Kasumi-1 (cell line): ENCODE data around the gene LCN2.
"Not testable (repeated sequence)": the region's sequence is repeated elsewhere in the genome, so short reads cannot be mapped to it uniquely, and the experiment has no call there.

Experiments used
- DNase-seq, 2 experiments: peaks; one replicate each; lab custom pipeline; 2025; lab: John Stamatoyannopoulos, UW

LCN2 gene

GRCh38 chr9:128149001-128149701 is at the start of gene LCN2:
LCN2 (plus strand) TSS chr9:128149453; CDS start chr9:128149526, 73 bp downstream.
- DNase-seq = no peak

- no peak for DNase-seq
Observed at GRCh38 chr9:128099932-128100491, 49.2 kb upstream of the LCN2 start.

- no peak for DNase-seq
Observed at GRCh38 chr9:128100581-128100980, 48.7 kb upstream of the LCN2 start.

- no peak for DNase-seq
Observed at GRCh38 chr9:128101231-128101661, 48.0 kb upstream of the LCN2 start.

- DNase-seq = no peak
Observed at GRCh38 chr9:128101690-128102089, 47.6 kb upstream of the LCN2 start.

DNA sequence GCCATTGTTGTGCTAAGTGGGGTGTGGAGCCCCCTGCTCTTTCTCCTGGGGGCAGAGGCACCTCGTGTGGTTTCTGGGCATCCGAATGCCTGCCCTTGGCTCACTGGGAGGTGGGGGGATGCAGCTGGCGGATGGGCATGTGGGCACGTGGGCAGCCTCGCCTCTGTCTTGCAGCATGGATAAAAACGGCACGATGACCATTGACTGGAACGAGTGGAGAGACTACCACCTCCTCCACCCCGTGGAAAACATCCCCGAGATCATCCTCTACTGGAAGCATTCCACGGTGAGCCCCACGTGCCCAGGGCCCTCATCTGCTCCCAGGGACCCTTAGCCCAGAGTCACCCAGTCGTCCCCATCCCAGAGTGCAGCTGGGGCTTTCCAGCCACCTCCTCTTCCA is 47.1 kb upstream of the LCN2 start:
- DNase-seq = no peak

DNA sequence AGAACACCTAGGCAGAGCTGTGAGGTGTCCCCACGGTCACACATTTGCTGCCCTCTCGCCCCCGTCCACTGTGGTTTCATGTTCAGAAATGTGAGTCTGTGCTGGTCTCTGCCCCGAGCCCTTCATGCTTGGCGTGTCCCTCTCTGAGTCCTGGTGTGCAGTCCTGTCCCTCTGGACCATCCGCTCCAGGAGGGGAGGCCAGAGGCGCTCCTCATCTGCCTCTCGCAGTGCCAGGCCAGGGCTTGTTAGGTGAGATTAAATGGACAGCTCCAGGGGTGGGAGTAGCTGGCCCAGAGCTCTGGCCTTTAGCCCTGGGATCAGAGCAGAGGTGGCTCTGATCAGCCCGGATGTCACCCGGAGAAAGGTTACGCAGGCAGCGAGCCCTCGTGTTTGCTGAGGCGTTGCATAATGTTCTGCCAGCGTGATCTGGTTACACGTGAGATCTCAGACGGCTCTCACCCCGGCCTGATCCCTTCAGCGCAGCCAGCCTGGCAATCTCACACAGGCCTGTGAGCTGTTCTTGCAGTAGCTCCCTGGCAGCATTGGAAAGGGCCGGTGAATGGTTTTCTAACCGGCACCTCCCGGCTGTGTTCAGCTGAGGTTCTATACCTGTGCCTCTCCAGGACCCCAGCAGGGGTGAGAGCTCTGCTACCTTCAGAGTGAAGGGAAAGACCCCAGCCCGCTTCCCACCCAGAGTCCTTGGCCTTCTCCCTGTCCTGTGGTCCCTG is 46.2 kb upstream of the LCN2 start:
- no peak for DNase-seq

GRCh38 chr9:128103589-128103962 is 45.7 kb upstream of the LCN2 start:
- no peak for DNase-seq

GRCh38 chr9:128104171-128104618 is 45.1 kb upstream of the LCN2 start:
- DNase-seq = peak; percentile 42 to 56

GRCh38 chr9:128105538-128106175 is 43.6 kb upstream of the LCN2 start:
- DNase-seq = no peak

GRCh38 chr9:128106181-128106939 is 42.9 kb upstream of the LCN2 start:
- no peak for DNase-seq

- no peak for DNase-seq
Observed at GRCh38 chr9:128106940-128107467, 42.2 kb upstream of the LCN2 start.

GRCh38 chr9:128107468-128108268 is 41.6 kb upstream of the LCN2 start:
- DNase-seq = no peak

DNA sequence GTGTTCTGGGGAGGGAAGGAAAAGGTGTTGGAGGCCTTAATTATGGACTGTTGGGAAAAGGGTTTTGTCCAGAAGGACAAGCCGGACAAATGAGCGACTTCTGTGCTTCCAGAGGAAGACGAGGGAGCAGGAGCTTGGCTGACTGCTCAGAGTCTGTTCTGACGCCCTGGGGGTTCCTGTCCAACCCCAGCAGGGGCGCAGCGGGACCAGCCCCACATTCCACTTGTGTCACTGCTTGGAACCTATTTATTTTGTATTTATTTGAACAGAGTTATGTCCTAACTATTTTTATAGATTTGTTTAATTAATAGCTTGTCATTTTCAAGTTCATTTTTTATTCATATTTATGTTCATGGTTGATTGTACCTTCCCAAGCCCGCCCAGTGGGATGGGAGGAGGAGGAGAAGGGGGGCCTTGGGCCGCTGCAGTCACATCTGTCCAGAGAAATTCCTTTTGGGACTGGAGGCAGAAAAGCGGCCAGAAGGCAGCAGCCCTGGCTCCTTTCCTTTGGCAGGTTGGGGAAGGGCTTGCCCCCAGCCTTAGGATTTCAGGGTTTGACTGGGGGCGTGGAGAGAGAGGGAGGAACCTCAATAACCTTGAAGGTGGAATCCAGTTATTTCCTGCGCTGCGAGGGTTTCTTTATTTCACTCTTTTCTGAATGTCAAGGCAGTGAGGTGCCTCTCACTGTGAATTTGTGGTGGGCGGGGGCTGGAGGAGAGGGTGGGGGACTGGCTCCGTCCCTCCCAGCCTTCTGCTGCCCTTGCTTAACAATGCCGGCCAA is 40.8 kb upstream of the LCN2 start:
- no peak for DNase-seq

DNA sequence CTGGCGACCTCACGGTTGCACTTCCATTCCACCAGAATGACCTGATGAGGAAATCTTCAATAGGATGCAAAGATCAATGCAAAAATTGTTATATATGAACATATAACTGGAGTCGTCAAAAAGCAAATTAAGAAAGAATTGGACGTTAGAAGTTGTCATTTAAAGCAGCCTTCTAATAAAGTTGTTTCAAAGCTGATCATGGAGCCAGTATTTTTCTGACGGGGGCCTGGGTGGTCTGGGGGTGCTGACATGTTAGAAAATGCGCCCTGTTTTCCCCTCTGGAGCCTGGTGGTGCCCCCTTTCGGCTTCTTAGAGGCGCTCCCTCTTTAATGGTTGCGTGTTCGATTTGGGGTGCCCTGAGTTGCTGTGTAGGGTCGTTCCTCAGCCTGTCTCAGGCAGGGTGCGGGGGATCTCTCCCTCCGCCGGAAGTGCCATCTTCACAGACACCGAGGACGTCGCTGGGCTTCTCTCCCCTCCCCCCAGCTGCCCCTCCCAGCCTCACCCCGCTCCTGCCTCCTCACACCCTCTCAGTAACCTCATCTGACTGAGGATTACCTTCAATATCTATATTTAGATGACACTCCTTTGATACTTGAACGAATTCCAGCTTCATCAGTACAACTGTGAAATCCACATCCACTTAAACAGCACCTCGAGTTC is 40.1 kb upstream of the LCN2 start:
- DNase-seq = no peak

- not testable (repeated sequence) for DNase-seq
Observed at GRCh38 chr9:128111726-128112125, 37.5 kb upstream of the LCN2 start.

DNA sequence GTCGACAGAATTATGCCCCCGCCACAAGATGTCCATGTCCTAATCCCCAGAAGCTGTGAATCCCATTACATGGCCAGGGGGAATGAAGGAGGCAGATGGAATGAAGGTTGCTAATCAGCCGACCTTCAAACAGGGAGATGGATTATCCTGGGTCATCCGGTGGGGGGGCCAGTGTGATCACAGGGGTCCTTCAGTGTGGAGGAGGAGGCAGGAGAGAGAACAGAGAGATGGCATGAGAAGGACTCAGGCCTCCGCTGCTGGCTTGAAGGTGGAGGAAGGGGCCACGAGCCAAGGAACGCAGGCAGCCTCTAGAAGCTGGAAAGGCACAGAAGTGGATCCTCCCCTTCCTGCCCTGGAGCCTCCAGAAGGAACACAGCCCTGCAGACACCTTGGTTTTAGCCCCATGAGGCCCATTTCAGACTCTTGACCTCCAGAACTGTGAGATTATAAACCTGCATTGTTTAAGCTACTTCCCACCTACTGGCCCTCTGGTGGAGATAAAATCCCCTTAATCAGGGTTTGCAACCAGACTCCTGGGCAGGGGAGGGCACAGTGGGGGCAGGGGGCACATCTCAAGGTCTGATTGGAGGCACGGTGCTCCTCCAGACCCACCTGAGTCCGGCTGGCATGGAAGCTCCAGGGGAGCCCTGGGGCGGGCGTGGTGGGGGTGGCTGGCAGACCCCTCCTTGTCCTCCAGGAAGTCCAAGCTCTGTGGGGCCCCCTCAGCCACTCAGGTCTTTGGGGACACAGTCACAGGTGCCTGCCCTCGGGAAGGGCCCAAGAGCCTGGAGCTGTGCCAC is 35.5 kb upstream of the LCN2 start:
- no peak for DNase-seq

- no peak for DNase-seq
Observed at GRCh38 chr9:128114326-128115186, 34.7 kb upstream of the LCN2 start.
